Pancreas (tissue), 10 donors: ENCODE data around the gene ADCY3. TPM values are rescaled to one million over a fixed set of nuclear protein-coding genes. Genes with fewer than 3 reads are reported as not detected.

ENCODE experiments used
- ATAC-seq, 4 donors: fragments of 200-7000 bp; cut with Tn5 transposase; one replicate each; pipeline versions ENCODE4 v1.8.0 to v1.9.1; 2020; ENCODE audit warnings: mild to moderate bottlenecking in 4 of 4, moderate library complexity in 4 of 4
- DNase-seq, 6 donors: peaks; one replicate each; pipeline ENCODE4 v3.0.0-alpha.2; 2020
- FAIRE-seq: peaks from 2 replicates; lab custom pipeline; 2012; peaks lifted over from hg19 to GRCh38; lab: Jason Lieb, UNC
- H3K27ac ChIP-seq, 4 donors: fragments of 200-600 bp; sonication (generic); 1 replicate in 3 of 4; 2 replicates in 1 of 4; pipeline versions ENCODE4 v1.5.0 to v1.8.0; 2020
- H3K27me3 ChIP-seq, 4 donors: fragments of 200-600 bp; one replicate each; pipeline ENCODE4 v1.8.0; 2021
- H3K36me3 ChIP-seq, 3 donors: fragments of 200-600 bp; sonication (generic) in 1 of 3; one replicate each; pipeline versions ENCODE4 v1.5.0 to v1.8.0; 2020 to 2021
- H3K4me1 ChIP-seq, 3 donors: fragments of 200-600 bp; one replicate each; pipeline ENCODE4 v1.8.0; 2021
- H3K4me3 ChIP-seq, 4 donors: fragments of 200-600 bp; sonication (generic) in 2 of 4; one replicate each; pipeline versions ENCODE4 v1.5.0 to v1.8.0; 2020 to 2021
- H3K9me3 ChIP-seq, 4 donors: fragments of 200-600 bp; one replicate each; pipeline ENCODE4 v1.8.0; 2021
- WGBS, 2 donors: extraction: QIAGEN DNeasy Blood & Tissue Kit; methylation state at CpG; one replicate each; pipeline ENCODE4 v1.1.7; 2013; 5-methylcytosine and 5-hydroxymethylcytosine counted together
- intact Hi-C, 3 donors: fragments of 100-400 bp; cut with DNase I; formaldehyde crosslinking; loops; one replicate each; pipeline versions ENCODE4 v1.11.1 to v1.14.2; 2022
- polyA plus RNA-seq, 2 donors: library from polyadenylated mRNA; stranded (reverse); fragments of 200-250 nt; gene quantifications; one replicate each; pipeline ENCODE4 v1.2.3, GENCODE V29; 2013
- total RNA-seq, 6 donors: library from RNA; stranded (reverse); fragmentation: NEBNext Ultra II Directional in 4 of 6; extraction: Animal tissue kit (Norgen Biotek cat#: 25700) in 4 of 6; gene quantifications; one replicate each; pipeline versions ENCODE4 v1.2.1 to v1.2.4, GENCODE V29; 2021 to 2023
- TF ChIP-seq, protein P1 (sequence below), 4 donors: fragments of 200-600 bp; sonication (generic) in 3 of 4; IDR thresholded peaks; one replicate each; pipeline versions ENCODE4 v1.5.0 to v1.8.0; 2021; ENCODE audit warnings: antibody characterized with exemption in 4 of 4
- donor health status: healthy with polysubstance abuse.
- donor health status: DM: no; HTN: no; CAD: no; lungs with moderate emphysema.
- donor health status: DM: no; HTN: no; CAD: no.
- donor health status: control.
- donor health status: control.
- donor health status: Bipolar disorder and iron deficiency.
- donor health status: DM: yes; HTN: yes; CAD: no.
- donor health status: DM: no; HTN: no; CAD: no.
- donor health status: DM: no; HTN: no; CAD: no.
- donor health status: DM: yes; HTN: yes; CAD: no.

ADCY3 gene
- total and polyA plus RNA-seq, 8 donors = 4.7 to 29.4 (median 11.0) TPM

- H3K36me3 ChIP-seq = no peaks in the 10 kb centered on the region
- H3K27ac ChIP-seq = no peak overlapping the region
- H3K9me3 ChIP-seq = no peaks in the 10 kb centered on the region
- peak in 3 of 4 donors; percentile 5 to 11 (median 8) for ATAC-seq
- intact Hi-C loops = no loop called here
- 74 to 75% methylated on average over 13 of the region's 13 CpGs for WGBS, 2 donors
- TF ChIP-seq, protein P1, sequence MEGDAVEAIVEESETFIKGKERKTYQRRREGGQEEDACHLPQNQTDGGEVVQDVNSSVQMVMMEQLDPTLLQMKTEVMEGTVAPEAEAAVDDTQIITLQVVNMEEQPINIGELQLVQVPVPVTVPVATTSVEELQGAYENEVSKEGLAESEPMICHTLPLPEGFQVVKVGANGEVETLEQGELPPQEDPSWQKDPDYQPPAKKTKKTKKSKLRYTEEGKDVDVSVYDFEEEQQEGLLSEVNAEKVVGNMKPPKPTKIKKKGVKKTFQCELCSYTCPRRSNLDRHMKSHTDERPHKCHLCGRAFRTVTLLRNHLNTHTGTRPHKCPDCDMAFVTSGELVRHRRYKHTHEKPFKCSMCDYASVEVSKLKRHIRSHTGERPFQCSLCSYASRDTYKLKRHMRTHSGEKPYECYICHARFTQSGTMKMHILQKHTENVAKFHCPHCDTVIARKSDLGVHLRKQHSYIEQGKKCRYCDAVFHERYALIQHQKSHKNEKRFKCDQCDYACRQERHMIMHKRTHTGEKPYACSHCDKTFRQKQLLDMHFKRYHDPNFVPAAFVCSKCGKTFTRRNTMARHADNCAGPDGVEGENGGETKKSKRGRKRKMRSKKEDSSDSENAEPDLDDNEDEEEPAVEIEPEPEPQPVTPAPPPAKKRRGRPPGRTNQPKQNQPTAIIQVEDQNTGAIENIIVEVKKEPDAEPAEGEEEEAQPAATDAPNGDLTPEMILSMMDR (IDR thresholded peaks at IDR 0.05) = no peak
- no peak for DNase-seq
- no peak for FAIRE-seq
- no peaks in the 10 kb centered on the region for H3K4me1 ChIP-seq
- peak overlapping the region in 3 of 4 donors; percentile 40 to 58 (median 56) for H3K4me3 ChIP-seq
- no peaks in the 10 kb centered on the region for H3K27me3 ChIP-seq
These were observed 966 bp downstream of the ADCY3 start for GRCh38 chr2:24919037-24919505.

- no peaks in the 10 kb centered on the region for H3K9me3 ChIP-seq
- H3K27ac ChIP-seq = no peak overlapping the region
- intact Hi-C loops = no loop called here
- TF ChIP-seq, protein P1 (IDR thresholded peaks at IDR 0.05) = no peak
- FAIRE-seq (no peak), DNase-seq (no peak), ATAC-seq (no peak)
- peak overlapping the region in 1 of 4 donors; percentile 58 for H3K4me3 ChIP-seq
- H3K36me3 ChIP-seq = no peaks in the 10 kb centered on the region
- no peaks in the 10 kb centered on the region for H3K27me3 ChIP-seq
- 90 to 92% methylated on average over 42 of the region's 42 CpGs for WGBS, 2 donors
- H3K4me1 ChIP-seq = no peaks in the 10 kb centered on the region
These were observed 1.6 kb downstream of the ADCY3 start for GRCh38 chr2:24918326-24919036.

DNA sequence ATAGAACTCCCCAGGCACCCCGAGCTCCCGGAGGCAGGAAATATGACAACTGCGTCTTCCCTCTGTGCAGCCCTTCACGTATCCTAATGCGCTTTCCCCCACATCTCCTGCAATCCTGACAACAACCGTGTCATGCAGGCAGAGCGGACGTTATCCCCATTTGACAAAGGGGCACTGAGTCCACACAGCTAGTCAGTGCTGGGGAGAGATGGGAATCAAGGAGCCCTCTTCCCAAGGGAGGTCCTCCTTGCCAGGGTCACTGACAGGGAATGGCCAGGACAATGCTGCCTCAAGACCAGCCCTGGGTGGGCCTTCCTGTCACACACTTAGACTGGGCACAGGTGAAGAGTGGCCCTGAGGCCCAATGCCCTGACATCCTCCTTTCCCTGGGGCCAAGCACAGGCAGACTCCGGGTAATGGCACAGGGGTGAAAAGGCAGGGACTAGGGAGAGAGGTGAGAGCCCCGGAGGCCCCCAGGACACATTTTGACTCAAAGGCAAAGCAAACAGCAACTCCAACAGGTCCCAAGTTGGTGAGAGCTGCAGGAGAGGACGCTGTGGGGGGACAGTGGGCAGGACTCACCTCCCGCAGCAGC lies 2.2 kb downstream of the ADCY3 start:
- no peak overlapping the region for H3K27ac ChIP-seq
- H3K4me3 ChIP-seq = peak overlapping the region in 1 of 4 donors; percentile 58
- FAIRE-seq (no peak), ATAC-seq (no peak), DNase-seq (no peak)
- no peaks in the 10 kb centered on the region for H3K4me1 ChIP-seq
- intact Hi-C loops = no loop called here
- no peaks in the 10 kb centered on the region for H3K27me3 ChIP-seq
- WGBS, 2 donors = 91% methylated on average over 12 of the region's 12 CpGs
- TF ChIP-seq, protein P1 (IDR thresholded peaks at IDR 0.05) = no peak
- no peaks in the 10 kb centered on the region for H3K9me3 ChIP-seq
- no peaks in the 10 kb centered on the region for H3K36me3 ChIP-seq

- Histone ChIP-seq H3K9me3 (no peaks in the 10 kb centered on the region), H3K4me3 (no peak overlapping the region), H3K36me3 (no peaks in the 10 kb centered on the region), H3K27ac (no peak overlapping the region), H3K27me3 (no peaks in the 10 kb centered on the region), H3K4me1 (no peaks in the 10 kb centered on the region)
- WGBS, 2 donors = 86 to 87% methylated on average over 7 of the region's 7 CpGs
- DNase-seq (no peak), FAIRE-seq (no peak), ATAC-seq (no peak)
- intact Hi-C loops = no loop called here
- TF ChIP-seq, protein P1 (IDR thresholded peaks at IDR 0.05) = no peak
These were observed 3.0 kb downstream of the ADCY3 start for GRCh38 chr2:24917086-24917485.

- intact Hi-C loops = no loop called here
- H3K9me3 ChIP-seq = no peaks in the 10 kb centered on the region
- H3K4me3 ChIP-seq = no peak overlapping the region
- no peak for ATAC-seq
- no peak for DNase-seq
- no peaks in the 10 kb centered on the region for H3K36me3 ChIP-seq
- no peak overlapping the region for H3K27ac ChIP-seq
- 72 to 89% methylated on average over 4 of the region's 4 CpGs for WGBS, 2 donors
- TF ChIP-seq, protein P1 (IDR thresholded peaks at IDR 0.05) = no peak
- H3K4me1 ChIP-seq = no peaks in the 10 kb centered on the region
- no peaks in the 10 kb centered on the region for H3K27me3 ChIP-seq
- no peak for FAIRE-seq
These were observed 4.2 kb downstream of the ADCY3 start for GRCh38 chr2:24915796-24916195.
